GM21723 (cell line): ENCODE results near the gene POLD2.
"Not testable (repeated sequence)": the region's sequence is repeated elsewhere in the genome, so short reads cannot be mapped to it uniquely, and the experiment has no call there.

Experiments
- ATAC-seq: cut with Tn5 transposase; IDR thresholded peaks from one replicate; pipeline ENCODE4 v1.9.1; 2021; ENCODE audit warnings: mild to moderate bottlenecking, moderate library complexity; ENCODE audit not compliant: unreplicated experiment

POLD2 gene

GRCh38 chr7:44123190-44124003, at the start of gene POLD2:
Gene POLD2 (minus strand): TSS chr7:44123548. CDS start chr7:44122053, 1,495 bp downstream.
- peak; percentile 99 for ATAC-seq

GRCh38 chr7:44172803-44173424, 49.6 kb upstream of the POLD2 start:
- ATAC-seq, result no peak

- no peak for ATAC-seq
Observed at GRCh38 chr7:44172352-44172751, 49.0 kb upstream of the POLD2 start.

GRCh38 chr7:44171901-44172300, 48.6 kb upstream of the POLD2 start:
- ATAC-seq, result not testable (repeated sequence)

- ATAC-seq, result no peak
Observed at GRCh38 chr7:44167920-44168319, 44.6 kb upstream of the POLD2 start.

GRCh38 chr7:44163591-44163990, 40.2 kb upstream of the POLD2 start:
- no peak for ATAC-seq

GRCh38 chr7:44162785-44163395, 39.5 kb upstream of the POLD2 start:
- ATAC-seq, result no peak

- ATAC-seq, result no peak
Observed at GRCh38 chr7:44162179-44162578, 38.8 kb upstream of the POLD2 start.

- ATAC-seq, result no peak
Observed at GRCh38 chr7:44161371-44161770, 38.0 kb upstream of the POLD2 start.

GRCh38 chr7:44159824-44160630, 36.7 kb upstream of the POLD2 start:
- no peak for ATAC-seq

GRCh38 chr7:44158873-44159631, 35.7 kb upstream of the POLD2 start:
- no peak for ATAC-seq

- no peak for ATAC-seq
Observed at GRCh38 chr7:44158096-44158872, 34.9 kb upstream of the POLD2 start.

- no peak for ATAC-seq
Observed at GRCh38 chr7:44157116-44158080, 34.0 kb upstream of the POLD2 start.

- ATAC-seq, result no peak
Observed at GRCh38 chr7:44156453-44157010, 33.2 kb upstream of the POLD2 start.

- ATAC-seq, result no peak
Observed at GRCh38 chr7:44155191-44156185, 32.1 kb upstream of the POLD2 start.

GRCh38 chr7:44154703-44155102, 31.4 kb upstream of the POLD2 start:
- no peak for ATAC-seq

GRCh38 chr7:44153948-44154335, 30.6 kb upstream of the POLD2 start:
- no peak for ATAC-seq
